K562 (cell line): Measurements from ENCODE around the gene LRRC10B.

Experiments
- GATAD2B ChIP-seq: fragments of 450-650 bp; IDR thresholded peaks from 2 replicates; pipeline ENCODE4 v1.6.1; 2017; ENCODE audit warnings: mild to moderate bottlenecking, borderline replicate concordance
- GTF2A2 ChIP-seq: IDR thresholded peaks from 2 replicates; pipeline ENCODE4 v1.6.1; 2016; ENCODE audit warnings: mild to moderate bottlenecking, missing genetic modification characterization, missing compliant biosample characterization
- MXI1 ChIP-seq: IDR thresholded peaks from 2 replicates; pipeline ENCODE4 v1.6.1; 2011; ENCODE audit warnings: low read depth, mild to moderate bottlenecking, improper control_type of control experiment, low read length
- POLR2AphosphoS5 ChIP-seq: IDR thresholded peaks from 2 replicates; pipeline ENCODE4 v1.6.1; 2011; ENCODE audit warnings: mild to moderate bottlenecking, low read depth, low read length, moderate library complexity; ENCODE audit not compliant: control insufficient read depth, insufficient read depth
- RBBP5 ChIP-seq: fragments of 200-600 bp; sonication (generic); IDR thresholded peaks from 2 replicates; pipeline ENCODE4 v1.6.1; 2012; ENCODE audit warnings: borderline replicate concordance, mild to moderate bottlenecking, low read length, control low read depth, inconsistent platforms; ENCODE audit not compliant: insufficient read depth, poor library complexity, severe bottlenecking
- ZNF121 ChIP-seq: sonication (generic); formaldehyde crosslinking; conservative IDR thresholded peaks from 2 replicates; pipeline ENCODE4 v1.8.0; 2022; ENCODE audit warnings: missing genetic modification reagents
- ZNF398 ChIP-seq: fragments of 250-450 bp; sonication (Bioruptor Pico); IDR thresholded peaks from 2 replicates; pipeline ENCODE4 v1.8.0; 2021; ENCODE audit warnings: moderate library complexity, mild to moderate bottlenecking, inconsistent platforms

DNA sequence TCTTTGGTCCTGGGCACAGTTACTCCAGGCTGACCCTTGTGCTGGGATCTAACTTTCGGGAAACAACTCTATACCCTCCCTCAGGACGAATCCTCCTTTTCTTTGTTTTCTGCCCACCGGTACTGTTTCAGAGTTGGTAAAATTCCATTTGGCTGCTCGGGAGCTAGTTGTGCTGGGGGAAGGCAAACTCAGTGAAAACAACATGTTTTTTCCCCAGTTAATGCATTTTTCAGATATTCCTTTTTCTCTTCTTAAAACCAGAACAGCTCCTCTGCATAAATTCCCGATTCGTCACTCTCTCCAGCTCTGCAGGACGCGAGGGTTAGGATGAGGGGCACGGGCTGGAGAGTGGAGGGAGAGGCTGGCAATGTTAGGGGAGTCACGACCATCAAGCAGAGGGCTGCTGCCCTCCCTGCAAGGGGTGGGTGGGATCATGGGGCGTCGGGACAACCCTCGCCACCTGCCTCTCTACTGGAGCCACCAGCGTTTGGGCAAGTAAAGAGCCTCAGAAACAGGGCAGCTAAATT is 31.3 kb downstream of the LRRC10B start:
- TF ChIP-seq POLR2AphosphoS5 (no peak), ZNF398 (CRISPR knock-in tag) (no peak), ZNF121 (CRISPR knock-in tag) (no peak), GTF2A2 (tag) (no peak), MXI1 (no peak), GATAD2B (no peak), RBBP5 (no peak)
